ENCODE results near the gene NEK2. TPM values are rescaled to one million over a fixed set of nuclear protein-coding genes. Genes with fewer than 3 reads are reported as not detected.

The NEK2 gene
- total RNA-seq, 1 donor from 2014 or later, result 1.7 TPM

- Histone ChIP-seq H3K27ac (no peak overlapping the region), H3K4me1 (no peaks in the 10 kb centered on the region), H3K9me3 (no peaks in the 10 kb centered on the region), H3K36me3 (no peaks in the 10 kb centered on the region), H3K27me3 (no peaks in the 10 kb centered on the region), H3K4me3 (no peak overlapping the region)
- no peak for DNase-seq (ENCODE audit: extremely low spot score in 2 of 2)
- TF ChIP-seq POLR2AphosphoS5 (IDR thresholded peaks at IDR 0.05; ENCODE audit: insufficient read depth in 1 of 2, low read depth in 1 of 2), result no peak
- no peak for TF ChIP-seq CTCF (IDR thresholded peaks at IDR 0.05)
- no peak for TF ChIP-seq POLR2A (IDR thresholded peaks at IDR 0.05)
- intact Hi-C loops (cut with DNase I), result no loop called here
Measured at GRCh38 chr1:211660718-211661222, 14.7 kb downstream of the NEK2 start.

GRCh38 chr1:211656728-211657127, 18.7 kb downstream of the NEK2 start:
- Histone ChIP-seq H3K4me1 (peaks cover 7% of the 10 kb centered on the region), H3K4me3 (no peak overlapping the region), H3K27ac (no peak overlapping the region), H3K9me3 (no peaks in the 10 kb centered on the region), H3K27me3 (no peaks in the 10 kb centered on the region), H3K36me3 (no peaks in the 10 kb centered on the region)
- no peak for DNase-seq (ENCODE audit: extremely low spot score in 2 of 2)
- intact Hi-C loops (cut with DNase I), result loop anchor here (10.0 kb wide), 1 partner anchor 142 kb away; no protein-coding TSS in a partner anchor
- TF ChIP-seq CTCF (IDR thresholded peaks at IDR 0.05) (no peak), POLR2AphosphoS5 (IDR thresholded peaks at IDR 0.05; ENCODE audit: insufficient read depth in 1 of 2, low read depth in 1 of 2) (no peak), POLR2A (IDR thresholded peaks at IDR 0.05) (no peak)

GRCh38 chr1:211654838-211655787, 20.3 kb downstream of the NEK2 start:
- Histone ChIP-seq H3K36me3 (no peaks in the 10 kb centered on the region), H3K27ac (no peak overlapping the region), H3K27me3 (no peaks in the 10 kb centered on the region), H3K9me3 (no peaks in the 10 kb centered on the region), H3K4me1 (peaks cover 7% of the 10 kb centered on the region), H3K4me3 (no peak overlapping the region)
- no peak for DNase-seq (ENCODE audit: extremely low spot score in 2 of 2)
- intact Hi-C loops (cut with DNase I), result loop anchor here (5.0 to 10.0 kb wide), 2 partner anchors 78 to 140 kb away; partner anchors contain the start of gene SLC30A1
- no peak for TF ChIP-seq POLR2A (IDR thresholded peaks at IDR 0.05)
- peak; percentile 79 to 91 (median 85) for TF ChIP-seq CTCF (IDR thresholded peaks at IDR 0.05)

- no peak for DNase-seq (ENCODE audit: extremely low spot score in 2 of 2)
- Histone ChIP-seq H3K27me3 (no peaks in the 10 kb centered on the region), H3K36me3 (no peaks in the 10 kb centered on the region), H3K27ac (no peak overlapping the region), H3K4me3 (no peak overlapping the region), H3K4me1 (peaks cover 7% of the 10 kb centered on the region), H3K9me3 (no peaks in the 10 kb centered on the region)
- no peak for TF ChIP-seq POLR2A (IDR thresholded peaks at IDR 0.05)
- TF ChIP-seq CTCF (IDR thresholded peaks at IDR 0.05), result no peak
- TF ChIP-seq POLR2AphosphoS5 (IDR thresholded peaks at IDR 0.05; ENCODE audit: insufficient read depth in 1 of 2, low read depth in 1 of 2), result no peak
- intact Hi-C loops (cut with DNase I), result loop anchor here (5.0 to 10.0 kb wide), 2 partner anchors 77 to 139 kb away; partner anchors contain the start of gene SLC30A1
Measured at GRCh38 chr1:211653959-211654496, 21.4 kb downstream of the NEK2 start.
